Breast epithelium (tissue), 3 donors: ENCODE data around the gene WDR6.

Experiments
- CTCF ChIP-seq, 3 donors: fragments of 450-650 bp; IDR thresholded peaks; one replicate each; pipeline ENCODE4 v1.5.1; 2016 to 2017; ENCODE audit warnings: antibody characterized with exemption in 3 of 3, mild to moderate bottlenecking in 3 of 3, moderate library complexity in 3 of 3
- POLR2AphosphoS5 ChIP-seq, 3 donors: sonication (generic); formaldehyde crosslinking; IDR thresholded peaks; one replicate each; pipeline ENCODE4 v1.6.1; 2017; ENCODE audit warnings: antibody characterized with exemption in 3 of 3

- TF ChIP-seq CTCF (IDR thresholded peaks at IDR 0.05): no peak
- TF ChIP-seq POLR2AphosphoS5 (IDR thresholded peaks at IDR 0.05): no peak
These were observed 24.5 kb upstream of the WDR6 start for GRCh38 chr3:48982686-48983085.
